Smooth muscle cell (in vitro differentiated cells): ENCODE data around the gene EFNA3. TPM values are rescaled to one million over a fixed set of nuclear protein-coding genes. Genes with fewer than 3 reads are reported as not detected.

Experiments
- DNase-seq: peaks from one replicate; lab custom pipeline; 2025; ENCODE audit not compliant: unreplicated experiment; lab: John Stamatoyannopoulos, UW
- H2AFZ ChIP-seq: fragments of 200-600 bp; sonication (generic); 2 replicates; pipeline ENCODE4 v1.6.0; 2016; ENCODE audit warnings: antibody characterized with exemption, low read depth, mild to moderate bottlenecking
- H3F3A ChIP-seq: fragments of 200-600 bp; sonication (generic); 2 replicates; pipeline ENCODE4 v1.6.0; 2017; ENCODE audit warnings: antibody characterized with exemption, low read depth
- H3K27ac ChIP-seq: fragments of 200-600 bp; sonication (generic); 2 replicates; pipeline ENCODE4 v1.5.1; 2016; ENCODE audit warnings: low read depth, mild to moderate bottlenecking
- H3K27me3 ChIP-seq: fragments of 200-600 bp; sonication (generic); 2 replicates; pipeline ENCODE4 v1.6.1; 2016; ENCODE audit warnings: low read depth, mild to moderate bottlenecking
- H3K36me3 ChIP-seq: fragments of 200-600 bp; sonication (generic); 2 replicates; pipeline ENCODE4 v1.5.1; 2016; ENCODE audit warnings: low read depth
- H3K4me1 ChIP-seq: fragments of 200-600 bp; sonication (generic); 2 replicates; pipeline ENCODE4 v1.5.1; 2016; ENCODE audit warnings: low read depth
- H3K4me2 ChIP-seq: fragments of 200-600 bp; sonication (generic); 2 replicates; pipeline ENCODE4 v1.6.0; 2016; ENCODE audit warnings: mild to moderate bottlenecking
- H3K4me3 ChIP-seq: fragments of 200-600 bp; sonication (generic); 2 replicates; pipeline ENCODE4 v1.5.1; 2016; ENCODE audit warnings: mild to moderate bottlenecking
- H3K79me2 ChIP-seq: fragments of 200-600 bp; sonication (generic); 2 replicates; pipeline ENCODE4 v1.6.0; 2016; ENCODE audit warnings: low read depth, mild to moderate bottlenecking
- H3K9ac ChIP-seq: fragments of 200-600 bp; sonication (generic); 2 replicates; pipeline ENCODE4 v1.6.0; 2016; ENCODE audit warnings: low read depth
- H3K9me3 ChIP-seq: fragments of 200-600 bp; sonication (generic); replicated peaks from 2 replicates; pipeline ENCODE4 v1.5.1; 2016; ENCODE audit warnings: low read depth
- H4K20me1 ChIP-seq: fragments of 200-600 bp; sonication (generic); 2 replicates; pipeline ENCODE4 v1.6.0; 2016; ENCODE audit warnings: low read depth
- CTCF ChIP-seq: fragments of 200-600 bp; sonication (generic); IDR thresholded peaks from 2 replicates; pipeline ENCODE4 v1.5.1; 2017; ENCODE audit warnings: borderline replicate concordance, mild to moderate bottlenecking, antibody characterized with exemption; ENCODE audit not compliant: insufficient read depth, poor library complexity, severe bottlenecking
- WGBS: methylation state at CpG from one replicate; pipeline ENCODE4 v1.1.7; 2016; ENCODE audit warnings: low lambda C conversion rate; 5-methylcytosine and 5-hydroxymethylcytosine counted together
- polyA plus RNA-seq: library from polyadenylated mRNA; unstranded; fragments of >200 nt; fragmentation: Nextera tagmentation; extraction: Ambion mirVana; gene quantifications from 2 replicates; pipeline ENCODE4 v1.2.1, GENCODE V29; 2016
- total RNA-seq: library from RNA; depleted of rRNA; stranded (reverse); fragments of >200 nt; gene quantifications from 2 replicates; pipeline ENCODE4 v1.2.3, GENCODE V29; 2014

EFNA3 gene
- total and polyA plus RNA-seq, 2 experiments from 2014 or later, result 5.2 to 9.1 TPM

- Histone ChIP-seq H2AFZ (no peak overlapping the region), H3K27ac (no peak overlapping the region), H4K20me1 (peaks cover 40% of the 10 kb centered on the region), H3K27me3 (peaks cover 16% of the 10 kb centered on the region), H3K9ac (no peak overlapping the region), H3K4me2 (no peak overlapping the region), H3F3A (no peaks in the 10 kb centered on the region), H3K4me1 (peaks cover 19% of the 10 kb centered on the region), H3K9me3 (no peaks in the 10 kb centered on the region), H3K36me3 (no peaks in the 10 kb centered on the region), H3K79me2 (peaks cover 12% of the 10 kb centered on the region), H3K4me3 (no peak overlapping the region)
- TF ChIP-seq CTCF, result no peak
- WGBS, result 93% methylated on average over 3 of the region's 3 CpGs
- DNase-seq, result no peak
These were observed 10.0 kb upstream of the EFNA3 start for GRCh38 chr1:155068599-155068998.

- WGBS, result 80% methylated on average over 7 of the region's 7 CpGs
- peaks cover 6% of the 10 kb centered on the region for H3K79me2 ChIP-seq
- H3K36me3 ChIP-seq, result no peaks in the 10 kb centered on the region
- H3K9me3 ChIP-seq, result no peaks in the 10 kb centered on the region
- TF ChIP-seq CTCF, result no peak
- no peak overlapping the region for H3K4me2 ChIP-seq
- no peak overlapping the region for H2AFZ ChIP-seq
- H3F3A ChIP-seq, result no peaks in the 10 kb centered on the region
- H3K27ac ChIP-seq, result no peak overlapping the region
- peaks cover 36% of the 10 kb centered on the region for H4K20me1 ChIP-seq
- H3K27me3 ChIP-seq, result peaks cover 16% of the 10 kb centered on the region
- no peak overlapping the region for H3K4me3 ChIP-seq
- no peak overlapping the region for H3K9ac ChIP-seq
- DNase-seq, result no peak
- peaks cover 15% of the 10 kb centered on the region for H3K4me1 ChIP-seq
These were observed 9.0 kb upstream of the EFNA3 start for GRCh38 chr1:155069551-155070157.

- Histone ChIP-seq H4K20me1 (peaks cover 30% of the 10 kb centered on the region), H3F3A (no peaks in the 10 kb centered on the region), H3K9me3 (no peaks in the 10 kb centered on the region), H3K36me3 (no peaks in the 10 kb centered on the region), H3K27me3 (peaks cover 16% of the 10 kb centered on the region), H3K9ac (no peak overlapping the region), H3K4me2 (peak overlapping the region; percentile 95), H3K4me1 (peaks cover 15% of the 10 kb centered on the region), H3K4me3 (peak overlapping the region; percentile 46), H2AFZ (no peak overlapping the region), H3K79me2 (peaks cover under 1% of the 10 kb centered on the region), H3K27ac (no peak overlapping the region)
- 20% methylated on average over 27 of the region's 28 CpGs for WGBS
- no peak for DNase-seq
- TF ChIP-seq CTCF, result no peak
These were observed 8.4 kb upstream of the EFNA3 start for GRCh38 chr1:155070158-155070621.
